K562 treated with DMSO at 1 percent for 24 hours (cell line): ENCODE results near the gene IRF7. TPM values are rescaled to one million over a fixed set of nuclear protein-coding genes. Genes with fewer than 3 reads are reported as not detected.

Experiments
- total RNA-seq: library from RNA; unstranded; fragments of 300-600 nt; gene quantifications from 2 replicates; pipeline ENCODE4 v1.2.3, GENCODE V29; 2022; ENCODE audit warnings: low read depth; ENCODE audit not compliant: insufficient read depth

The IRF7 gene
- total RNA-seq, result 52.2 and 58.6 TPM in 2 replicates

DNA sequence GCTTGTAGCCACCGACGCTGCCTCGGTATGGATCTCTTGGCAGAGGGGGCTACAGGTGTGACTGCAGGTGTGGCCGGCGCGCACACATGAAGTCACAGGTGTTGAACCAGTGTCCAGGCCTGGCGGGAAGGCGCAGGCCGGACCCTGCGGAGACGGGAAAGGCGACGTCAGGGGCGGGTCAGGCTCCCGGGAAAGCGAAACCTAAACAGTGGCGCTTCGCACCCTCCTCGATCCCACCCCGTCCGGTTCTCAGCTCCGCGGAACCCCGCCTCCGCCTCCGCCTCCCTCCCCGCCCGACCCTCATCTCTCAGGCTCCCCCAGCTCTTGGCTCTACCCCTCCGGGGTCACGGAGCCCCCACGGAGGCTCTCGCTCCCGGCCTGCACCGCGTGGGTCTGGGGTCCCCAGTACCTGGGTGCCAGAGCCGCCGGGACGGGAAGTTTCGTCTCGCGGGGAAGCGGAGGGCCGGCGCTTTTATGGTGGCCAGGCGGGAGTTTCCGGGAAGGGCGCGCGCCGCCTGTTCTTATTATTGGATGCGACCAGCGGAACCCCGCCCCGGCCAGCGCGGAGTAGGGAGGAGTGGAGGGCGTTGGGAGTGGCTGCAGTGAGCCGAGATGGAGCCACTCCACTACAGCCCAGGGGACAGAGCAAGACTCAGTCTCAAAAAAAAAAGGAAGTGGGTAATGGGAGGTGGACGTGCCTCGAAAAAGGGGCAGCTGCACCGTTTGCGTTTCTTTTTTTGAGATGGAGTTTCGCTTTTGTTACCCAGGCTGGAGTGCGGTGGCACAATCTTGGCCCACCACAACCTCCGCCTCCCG lies at the start of gene IRF7:
Gene IRF7 (minus strand): TSS at position 447 of the 816 bp plus-strand sequence. CDS start 586 bp downstream, outside the sequence.

GRCh38 chr11:636511-637332 lies 21.0 kb upstream of the IRF7 start, which contains the start of gene DRD4:
DRD4 (plus strand) TSS chr11:637269; CDS start chr11:637305, 36 bp downstream.

DNA sequence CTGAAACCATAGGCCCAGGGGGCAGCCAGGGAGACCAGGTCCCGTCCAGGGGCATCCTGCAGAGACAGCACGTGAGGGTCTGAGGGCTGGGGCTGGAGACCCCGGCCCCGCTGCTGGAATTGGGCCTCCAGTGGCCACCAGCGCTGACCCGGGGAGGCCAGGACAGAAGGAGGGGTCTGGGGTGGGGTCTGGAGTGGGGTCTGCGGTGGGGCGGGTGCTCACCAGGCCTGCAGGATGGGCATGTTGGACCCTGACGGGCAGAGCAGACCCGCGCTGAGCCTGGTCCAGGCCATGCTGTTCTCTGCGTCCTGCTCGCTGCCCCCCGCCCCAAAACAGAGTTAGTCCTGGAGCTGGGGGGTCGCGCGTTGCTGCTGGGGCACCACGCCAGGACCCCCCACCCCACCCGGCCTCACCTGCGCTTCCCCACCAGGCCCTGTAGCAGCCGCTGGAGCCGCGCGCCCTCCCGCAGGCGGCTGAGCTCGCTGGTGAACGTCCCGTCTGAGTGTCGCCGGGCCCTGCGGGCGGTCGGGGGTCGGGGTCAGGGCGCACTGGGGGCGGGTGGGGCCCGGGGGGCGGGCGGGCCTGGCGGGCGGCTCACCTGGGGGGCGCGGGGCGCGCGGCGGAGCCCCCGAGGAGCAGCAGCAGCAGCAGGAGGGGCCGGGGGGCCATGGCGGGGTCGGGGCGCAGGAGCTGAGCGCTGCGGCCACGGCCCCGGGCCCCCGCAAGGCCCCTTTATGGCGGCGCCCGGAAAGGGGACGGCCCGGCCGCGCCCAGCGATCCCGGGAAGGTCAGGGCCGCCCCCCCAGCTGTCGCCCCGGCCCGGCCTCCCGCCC lies 10.9 kb upstream of the IRF7 start, which contains the start of gene SCT:
Gene SCT (minus strand): TSS at position 707 of the 833 bp plus-strand sequence. CDS start 38 bp downstream, at position 669.

GRCh38 chr11:624705-625635 lies 9.2 kb upstream of the IRF7 start, which contains the start of gene CDHR5:
CDHR5 (minus strand) TSS chr11:624955; CDS start chr11:624902, 53 bp downstream.

GRCh38 chr11:575996-576768 lies 39.6 kb downstream of the IRF7 start, which contains the start of gene PHRF1:
PHRF1 (plus strand) TSS chr11:576470; CDS start chr11:581513, 5,043 bp downstream.

Other genes with a start within 250 kb of the IRF7 start
- gene B4GALNT4, start 246.5 kb downstream of the IRF7 start, total RNA-seq, result 9.3 and 14.9 TPM in 2 replicates
- 76.7 and 82.1 TPM in 2 replicates for gene PKP3, start 221.7 kb downstream of the IRF7 start, total RNA-seq
- 178 and 181 TPM in 2 replicates for gene SIGIRR, start 201.0 kb downstream of the IRF7 start, total RNA-seq
- 7.5 and 9.6 TPM in 2 replicates for gene ANO9, start 173.9 kb downstream of the IRF7 start, total RNA-seq
- gene PTDSS2, start 165.7 kb downstream of the IRF7 start, total RNA-seq, result 55.5 and 69.8 TPM in 2 replicates
- 211 and 239 TPM in 2 replicates for gene RNH1, start 108.7 kb downstream of the IRF7 start, total RNA-seq
- 49.2 and 65.2 TPM in 2 replicates for gene HRAS, start 80.4 kb downstream of the IRF7 start, total RNA-seq
- gene LRRC56, start 78.4 kb downstream of the IRF7 start, total RNA-seq, result 4.8 and 5.2 TPM in 2 replicates
- gene LMNTD2, start 55.2 kb downstream of the IRF7 start, total RNA-seq, result 4.7 and 6.5 TPM in 2 replicates
- 67.9 and 72.1 TPM in 2 replicates for gene RASSF7, start 55.0 kb downstream of the IRF7 start, total RNA-seq
- gene PHRF1, start 39.5 kb downstream of the IRF7 start, total RNA-seq, result 26.0 TPM in 2 replicates
- 0.25 and 0.28 TPM in 2 replicates for gene CDHR5, start 9.0 kb upstream of the IRF7 start, total RNA-seq
- not detected in 2 replicates for gene SCT, start 11.2 kb upstream of the IRF7 start, total RNA-seq
- gene DRD4, start 21.3 kb upstream of the IRF7 start, total RNA-seq, result 1.0 and 1.1 TPM in 2 replicates
- 87.3 and 88.1 TPM in 2 replicates for gene DEAF1, start 79.3 kb upstream of the IRF7 start, total RNA-seq
- gene TMEM80, start 79.9 kb upstream of the IRF7 start, total RNA-seq, result 21.3 and 25.2 TPM in 2 replicates
- 7.8 and 11.6 TPM in 2 replicates for gene EPS8L2, start 90.3 kb upstream of the IRF7 start, total RNA-seq
- gene TALDO1, start 131.5 kb upstream of the IRF7 start, total RNA-seq, result 501 and 539 TPM in 2 replicates
- 71.7 and 110 TPM in 2 replicates for gene GATD1, start 161.5 kb upstream of the IRF7 start, total RNA-seq
- gene CEND1, start 174.1 kb upstream of the IRF7 start, total RNA-seq, result 1.6 TPM in 1 of 2 replicates, not detected in the other
- gene SLC25A22, start 182.3 kb upstream of the IRF7 start, total RNA-seq, result 35.7 and 42.0 TPM in 2 replicates
- gene PIDD1, start 189.3 kb upstream of the IRF7 start, total RNA-seq, result 29.6 and 32.0 TPM in 2 replicates
- gene RPLP2, start 194.0 kb upstream of the IRF7 start, total RNA-seq, result 1,895 and 1,983 TPM in 2 replicates
- 201 and 202 TPM in 2 replicates for gene PNPLA2, start 203.0 kb upstream of the IRF7 start, total RNA-seq
- 35.3 and 36.8 TPM in 2 replicates for gene CRACR2B, start 212.0 kb upstream of the IRF7 start, total RNA-seq
- gene CD151, start 217.0 kb upstream of the IRF7 start, total RNA-seq, result 198 and 203 TPM in 2 replicates
- 74.9 and 76.7 TPM in 2 replicates for gene POLR2L, start 226.6 kb upstream of the IRF7 start, total RNA-seq
- 17.2 and 27.2 TPM in 2 replicates for gene TSPAN4, start 226.9 kb upstream of the IRF7 start, total RNA-seq